Astrocyte (in vitro differentiated cells and primary cell): ENCODE results near the gene TOM1L1.

Experiments
- EZH2 ChIP-seq: IDR thresholded peaks from 2 replicates; pipeline ENCODE4 v1.6.1; 2012; ENCODE audit warnings: mild to moderate bottlenecking, low read length, inconsistent platforms; ENCODE audit not compliant: insufficient read depth
- TF ChIP-seq, protein P1 (sequence below): IDR thresholded peaks from 2 replicates; pipeline ENCODE4 v1.5.1; 2011; ENCODE audit warnings: low read depth, mild to moderate bottlenecking, inconsistent platforms, low read length, moderate library complexity; ENCODE audit not compliant: insufficient read depth

DNA sequence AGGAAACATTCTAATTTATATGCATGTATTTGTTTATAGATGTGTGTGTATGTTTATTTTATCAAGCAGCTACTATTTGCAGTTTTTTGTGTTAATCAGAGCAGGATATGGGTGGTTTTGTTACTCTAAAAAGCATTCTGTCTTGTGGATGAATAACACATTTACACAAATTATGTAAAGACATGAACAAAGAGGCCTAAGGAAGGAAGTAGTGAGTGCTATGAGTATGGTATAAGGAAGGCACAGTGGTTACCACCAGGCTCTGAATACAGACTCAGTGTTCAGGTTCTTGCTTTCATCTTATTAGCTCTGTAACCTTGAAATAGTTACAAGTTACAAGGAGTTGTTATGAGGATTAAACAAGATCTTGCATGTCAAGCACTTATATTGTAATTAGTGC lies 101.8 kb downstream of the TOM1L1 start:
- TF ChIP-seq, protein P1, sequence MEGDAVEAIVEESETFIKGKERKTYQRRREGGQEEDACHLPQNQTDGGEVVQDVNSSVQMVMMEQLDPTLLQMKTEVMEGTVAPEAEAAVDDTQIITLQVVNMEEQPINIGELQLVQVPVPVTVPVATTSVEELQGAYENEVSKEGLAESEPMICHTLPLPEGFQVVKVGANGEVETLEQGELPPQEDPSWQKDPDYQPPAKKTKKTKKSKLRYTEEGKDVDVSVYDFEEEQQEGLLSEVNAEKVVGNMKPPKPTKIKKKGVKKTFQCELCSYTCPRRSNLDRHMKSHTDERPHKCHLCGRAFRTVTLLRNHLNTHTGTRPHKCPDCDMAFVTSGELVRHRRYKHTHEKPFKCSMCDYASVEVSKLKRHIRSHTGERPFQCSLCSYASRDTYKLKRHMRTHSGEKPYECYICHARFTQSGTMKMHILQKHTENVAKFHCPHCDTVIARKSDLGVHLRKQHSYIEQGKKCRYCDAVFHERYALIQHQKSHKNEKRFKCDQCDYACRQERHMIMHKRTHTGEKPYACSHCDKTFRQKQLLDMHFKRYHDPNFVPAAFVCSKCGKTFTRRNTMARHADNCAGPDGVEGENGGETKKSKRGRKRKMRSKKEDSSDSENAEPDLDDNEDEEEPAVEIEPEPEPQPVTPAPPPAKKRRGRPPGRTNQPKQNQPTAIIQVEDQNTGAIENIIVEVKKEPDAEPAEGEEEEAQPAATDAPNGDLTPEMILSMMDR: no peak
- no peak for TF ChIP-seq EZH2
